BLaER1 (cell line): ENCODE data around the gene FERMT1.
A peak's percentile ranks its signal among the peaks of the same experiment; 100 is the strongest.

Experiments used
- H3K27ac ChIP-seq: shearing (Covaris generic); formaldehyde crosslinking; 2 replicates; pipeline ENCODE4 v1.8.1; 2022
- H3K27me3 ChIP-seq: shearing (Covaris generic); formaldehyde crosslinking; 2 replicates; pipeline ENCODE4 v1.8.1; 2022
- H3K36me3 ChIP-seq: shearing (Covaris generic); formaldehyde crosslinking; 2 replicates; pipeline ENCODE4 v1.8.1; 2022
- H3K4me1 ChIP-seq: shearing (Covaris generic); formaldehyde crosslinking; 2 replicates; pipeline ENCODE4 v1.8.1; 2022
- H3K4me2 ChIP-seq: shearing (Covaris generic); formaldehyde crosslinking; 2 replicates; pipeline ENCODE4 v1.8.1; 2022
- H3K4me3 ChIP-seq: shearing (Covaris generic); formaldehyde crosslinking; 2 replicates; pipeline ENCODE4 v1.8.1; 2022
- H3K9ac ChIP-seq: shearing (Covaris generic); formaldehyde crosslinking; 2 replicates; pipeline ENCODE4 v1.8.1; 2022
- H3K9me3 ChIP-seq: shearing (Covaris generic); formaldehyde crosslinking; 2 replicates; pipeline ENCODE4 v1.8.1; 2022
- H4K20me1 ChIP-seq: shearing (Covaris generic); formaldehyde crosslinking; 2 replicates; pipeline ENCODE4 v1.8.1; 2022
- Cebpa-rat ChIP-seq: shearing (Covaris generic); IDR thresholded peaks from 2 replicates; pipeline ENCODE4 v1.8.1; 2022

Gene FERMT1

GRCh38 chr20:6142348-6142993, 19.6 kb upstream of the FERMT1 start:
- Histone ChIP-seq H3K4me3 (no peak overlapping the region), H3K4me1 (no peaks in the 10 kb centered on the region), H3K4me2 (no peak overlapping the region), H3K27me3 (no peaks in the 10 kb centered on the region), H3K9ac (no peak overlapping the region), H3K36me3 (no peaks in the 10 kb centered on the region), H3K27ac (no peak overlapping the region), H3K9me3 (peaks cover 13% of the 10 kb centered on the region), H4K20me1 (no peaks in the 10 kb centered on the region)
- no peak for TF ChIP-seq Cebpa-rat

- H3K27me3 ChIP-seq: no peaks in the 10 kb centered on the region
- no peak for TF ChIP-seq Cebpa-rat
- H3K4me1 ChIP-seq: peaks cover under 1% of the 10 kb centered on the region; the same call in 1 of the 2 replicates
- H3K4me3 ChIP-seq: no peak overlapping the region
- H3K4me2 ChIP-seq: no peak overlapping the region
- no peaks in the 10 kb centered on the region for H3K36me3 ChIP-seq
- H3K9ac ChIP-seq: no peak overlapping the region
- H3K9me3 ChIP-seq: peaks cover 10% of the 10 kb centered on the region
- no peaks in the 10 kb centered on the region for H4K20me1 ChIP-seq
- H3K27ac ChIP-seq: no peak overlapping the region
These were observed 18.1 kb upstream of the FERMT1 start for GRCh38 chr20:6140947-6141346.

DNA sequence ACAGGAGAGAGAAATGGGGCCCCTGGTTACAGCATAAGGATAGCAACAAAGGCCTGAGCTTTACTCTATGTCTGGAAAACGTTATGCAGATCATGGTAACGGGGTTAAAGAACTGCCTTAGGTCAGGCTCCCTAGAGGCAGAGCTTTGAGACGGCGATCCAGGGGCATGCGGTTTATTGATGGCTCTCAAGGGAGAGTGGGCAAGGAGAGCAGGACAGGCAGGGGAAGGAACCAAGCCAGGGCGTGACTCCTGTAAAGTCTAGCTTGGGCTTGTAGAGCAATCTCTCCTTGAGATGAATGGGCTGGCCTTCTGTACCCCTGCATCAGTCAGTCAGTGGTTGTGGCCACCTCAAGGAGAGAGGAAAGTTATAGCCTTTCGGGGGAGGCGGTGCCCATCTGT, 12.5 kb upstream of the FERMT1 start:
- Histone ChIP-seq H3K4me1 (peaks cover 18% of the 10 kb centered on the region), H3K27me3 (no peaks in the 10 kb centered on the region), H3K9ac (no peak overlapping the region), H3K36me3 (no peaks in the 10 kb centered on the region), H3K4me3 (no peak overlapping the region), H3K27ac (no peak overlapping the region), H3K9me3 (0 out of 2 replicates have a peak, but pooled peaks cover 3% of the 10 kb centered on the region), H3K4me2 (peak overlapping the region; percentile 77), H4K20me1 (no peaks in the 10 kb centered on the region)
- TF ChIP-seq Cebpa-rat: no peak

- Histone ChIP-seq H3K4me3 (no peak overlapping the region), H3K9me3 (0 out of 2 replicates have a peak, but pooled peaks cover 3% of the 10 kb centered on the region), H3K27ac (no peak overlapping the region), H3K36me3 (no peaks in the 10 kb centered on the region), H4K20me1 (no peaks in the 10 kb centered on the region), H3K4me1 (peaks cover 18% of the 10 kb centered on the region), H3K4me2 (peak overlapping the region; percentile 77), H3K27me3 (no peaks in the 10 kb centered on the region), H3K9ac (no peak overlapping the region)
- no peak for TF ChIP-seq Cebpa-rat
These were observed 11.8 kb upstream of the FERMT1 start for GRCh38 chr20:6134592-6134991.

DNA sequence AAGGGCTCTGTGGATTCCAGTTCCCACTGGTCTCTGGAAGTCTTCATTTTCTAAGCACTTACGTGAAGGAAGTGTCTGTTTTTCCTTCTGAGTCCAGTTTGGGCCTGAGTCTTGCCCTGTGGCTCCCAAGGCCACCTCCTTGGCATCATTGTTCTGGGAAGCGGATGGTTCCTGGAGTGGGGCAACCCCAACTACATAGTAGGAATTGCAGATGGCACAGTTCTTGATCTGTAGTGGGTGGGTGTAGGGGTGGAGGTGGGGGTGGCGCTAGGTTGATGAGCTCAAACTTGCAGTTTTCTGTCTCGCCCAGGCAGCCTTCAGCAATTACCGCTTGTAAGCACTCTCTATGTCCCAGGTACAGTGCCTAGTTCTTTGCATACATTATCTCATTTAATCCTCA, 7.2 kb upstream of the FERMT1 start:
- Histone ChIP-seq H4K20me1 (no peaks in the 10 kb centered on the region), H3K4me1 (peaks cover 8% of the 10 kb centered on the region), H3K36me3 (no peaks in the 10 kb centered on the region), H3K27ac (no peak overlapping the region), H3K9ac (no peak overlapping the region), H3K4me2 (no peak overlapping the region), H3K4me3 (no peak overlapping the region), H3K27me3 (no peaks in the 10 kb centered on the region), H3K9me3 (0 out of 2 replicates have a peak, but pooled peaks cover 3% of the 10 kb centered on the region)
- no peak for TF ChIP-seq Cebpa-rat

DNA sequence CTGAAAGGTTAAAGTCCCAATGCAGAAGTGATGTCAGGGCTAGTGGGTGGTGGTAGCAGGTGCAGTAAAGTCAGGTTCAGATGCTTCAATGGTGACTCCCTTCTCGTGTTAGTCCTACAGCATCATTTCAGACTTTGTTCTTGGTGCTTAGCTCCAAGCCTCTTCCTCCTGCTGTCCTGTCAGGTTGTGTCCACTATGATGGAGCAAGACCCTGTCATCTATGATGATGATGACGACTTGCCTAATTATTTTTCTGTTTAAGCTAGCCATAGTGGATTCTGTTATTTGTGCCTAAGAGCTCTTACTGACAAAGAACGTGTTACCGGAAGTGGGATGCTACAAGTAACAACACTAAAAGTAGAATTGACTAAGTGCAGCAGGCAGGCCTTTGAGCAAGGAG, 5.0 kb upstream of the FERMT1 start:
- no peak overlapping the region for H3K4me3 ChIP-seq
- H3K36me3 ChIP-seq: no peaks in the 10 kb centered on the region
- no peaks in the 10 kb centered on the region for H3K9me3 ChIP-seq
- no peak for TF ChIP-seq Cebpa-rat
- no peak overlapping the region for H3K4me2 ChIP-seq
- no peaks in the 10 kb centered on the region for H4K20me1 ChIP-seq
- no peak overlapping the region for H3K27ac ChIP-seq
- H3K4me1 ChIP-seq: peaks cover 6% of the 10 kb centered on the region; the same call in 1 of the 2 replicates
- H3K27me3 ChIP-seq: no peaks in the 10 kb centered on the region
- H3K9ac ChIP-seq: no peak overlapping the region

- Histone ChIP-seq H3K27me3 (0 out of 2 replicates have a peak, but pooled peaks cover 4% of the 10 kb centered on the region), H3K4me1 (peaks cover 12% of the 10 kb centered on the region), H3K36me3 (no peaks in the 10 kb centered on the region), H4K20me1 (no peaks in the 10 kb centered on the region), H3K27ac (no peak overlapping the region), H3K4me3 (no peak overlapping the region), H3K9ac (no peak overlapping the region), H3K4me2 (no peak overlapping the region), H3K9me3 (no peaks in the 10 kb centered on the region)
- TF ChIP-seq Cebpa-rat: no peak
These were observed 4.0 kb upstream of the FERMT1 start for GRCh38 chr20:6126846-6127245.

GRCh38 chr20:6123649-6124014, 802 bp upstream of the FERMT1 start:
- TF ChIP-seq Cebpa-rat: no peak
- Histone ChIP-seq H3K27me3 (0 out of 2 replicates have a peak, but pooled peaks cover 4% of the 10 kb centered on the region), H3K4me1 (peaks cover 29% of the 10 kb centered on the region), H3K9ac (peak overlapping the region; percentile 80), H3K4me3 (peak overlapping the region; percentile 75), H3K4me2 (peak overlapping the region; percentile 88), H3K9me3 (no peaks in the 10 kb centered on the region), H3K27ac (peak overlapping the region; percentile 84), H3K36me3 (peaks cover 8% of the 10 kb centered on the region), H4K20me1 (no peaks in the 10 kb centered on the region)

DNA sequence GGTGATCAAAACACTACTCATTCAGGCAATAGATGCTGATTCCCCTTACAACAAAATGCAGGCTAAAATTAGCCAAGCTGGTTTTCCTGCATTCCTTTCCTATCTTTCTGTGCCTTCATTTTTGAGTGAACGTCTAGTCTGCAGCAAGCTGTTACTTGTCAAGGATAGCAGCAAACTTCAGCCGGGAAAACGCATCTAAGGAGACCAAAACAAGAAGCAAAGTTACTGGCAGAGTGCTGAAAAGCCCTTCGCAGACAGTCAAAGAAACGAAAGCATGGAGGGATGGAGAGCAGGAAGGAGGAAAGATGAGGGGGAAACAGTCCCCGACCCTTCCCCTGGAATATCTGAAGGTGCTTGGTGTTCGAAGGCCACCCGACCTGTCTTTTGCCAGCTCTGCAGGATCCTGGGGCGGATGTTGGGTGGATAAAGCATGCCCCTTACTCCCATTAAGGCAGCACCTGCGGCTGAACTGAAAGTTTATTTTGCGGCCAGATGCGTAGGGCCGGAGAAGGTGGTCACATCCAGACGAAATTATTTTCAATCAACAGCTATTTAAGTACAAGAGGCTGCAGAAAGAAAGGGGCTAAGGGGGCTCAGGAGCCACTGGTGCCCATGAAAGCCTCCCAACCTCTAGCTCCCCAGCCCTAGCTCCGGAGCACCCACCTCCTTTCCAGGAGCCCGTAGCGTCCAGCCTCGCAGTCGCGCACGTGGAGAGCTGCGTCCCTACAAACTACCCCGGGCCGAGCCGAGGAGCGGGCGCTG, 538 bp downstream of the FERMT1 start:
- Histone ChIP-seq H3K4me3 (peak overlapping the region; percentile 75), H3K4me2 (peak overlapping the region; percentile 88), H3K36me3 (peaks cover 11% of the 10 kb centered on the region)

GRCh38 chr20:6121504-6121903, 1.3 kb downstream of the FERMT1 start:
- Histone ChIP-seq H3K4me3 (peak overlapping the region; percentile 75), H3K4me1 (peaks cover 29% of the 10 kb centered on the region), H3K27me3 (0 out of 2 replicates have a peak, but pooled peaks cover 4% of the 10 kb centered on the region), H3K36me3 (peaks cover 15% of the 10 kb centered on the region), H3K9me3 (no peaks in the 10 kb centered on the region), H3K27ac (no peak overlapping the region), H3K9ac (peak overlapping the region; percentile 80; the same call in 1 of the 2 replicates), H3K4me2 (peak overlapping the region; percentile 88), H4K20me1 (no peaks in the 10 kb centered on the region)
- TF ChIP-seq Cebpa-rat: no peak

More for the DNA sequence above, 538 bp downstream of the FERMT1 start:
- Histone ChIP-seq H3K27ac (peak overlapping the region; percentile 84), H3K27me3 (0 out of 2 replicates have a peak, but pooled peaks cover 4% of the 10 kb centered on the region), H3K9me3 (no peaks in the 10 kb centered on the region), H3K4me1 (peaks cover 29% of the 10 kb centered on the region), H3K9ac (peak overlapping the region; percentile 80), H4K20me1 (no peaks in the 10 kb centered on the region)
- TF ChIP-seq Cebpa-rat: no peak
